GM11168 (cell line): ENCODE measurements around the gene FKBP10.
"Not testable (repeated sequence)": the region's sequence is repeated elsewhere in the genome, so short reads cannot be mapped to it uniquely, and the experiment has no call there.

Experiments used
- in situ Hi-C: fragments of 300-500 bp; cut with MboI; formaldehyde crosslinking; loops from one replicate; pipeline ENCODE4 v1.12.0; 2022; ENCODE audit warnings: low sequenced_read_pairs; ENCODE audit not compliant: unreplicated experiment

Gene FKBP10

GRCh38 chr17:41803049-41804020, 9.5 kb upstream of the FKBP10 start:
- in situ Hi-C loops: no loop called here

- in situ Hi-C loops: no loop called here
Observed at GRCh38 chr17:41806685-41807445, 5.9 kb upstream of the FKBP10 start.

GRCh38 chr17:41810659-41811548, 1.9 kb upstream of the FKBP10 start:
- in situ Hi-C loops: no loop called here

GRCh38 chr17:41811549-41812380, 1.0 kb upstream of the FKBP10 start, which contains the start of gene P3H4:
TSS of gene P3H4 (minus strand) at chr17:41811949. CDS start at chr17:41811915, 34 bp downstream.
- in situ Hi-C loops: no loop called here

GRCh38 chr17:41813152-41813680, 412 bp downstream of the FKBP10 start:
- in situ Hi-C loops: no loop called here

- in situ Hi-C loops: no loop called here
Observed at GRCh38 chr17:41813699-41814124, 908 bp downstream of the FKBP10 start.

GRCh38 chr17:41814195-41814594, 1.4 kb downstream of the FKBP10 start:
- in situ Hi-C loops: no loop called here

- in situ Hi-C loops: no loop called here
Observed at GRCh38 chr17:41816637-41817320, 4.0 kb downstream of the FKBP10 start.

GRCh38 chr17:41818024-41818423, 5.2 kb downstream of the FKBP10 start:
- in situ Hi-C loops: no loop called here

GRCh38 chr17:41821776-41822175, 9.0 kb downstream of the FKBP10 start:
- in situ Hi-C loops: no loop called here

GRCh38 chr17:41822216-41823140, 9.7 kb downstream of the FKBP10 start:
- in situ Hi-C loops: no loop called here

GRCh38 chr17:41823141-41823524, 10.3 kb downstream of the FKBP10 start:
- in situ Hi-C loops: no loop called here

- in situ Hi-C loops: no loop called here
Observed at GRCh38 chr17:41823580-41823979, 10.8 kb downstream of the FKBP10 start.

- in situ Hi-C loops: no loop called here
Observed at GRCh38 chr17:41824086-41824485, 11.3 kb downstream of the FKBP10 start.

- in situ Hi-C loops: no loop called here
Observed at GRCh38 chr17:41825175-41825845, 12.5 kb downstream of the FKBP10 start.

GRCh38 chr17:41829961-41830360, 17.2 kb downstream of the FKBP10 start:
- in situ Hi-C loops: not testable (repeated sequence)
